ENCODE results near the gene DHRS4. TPM values are rescaled to one million over a fixed set of nuclear protein-coding genes. Genes with fewer than 3 reads are reported as not detected.

DHRS4 gene
- polyA plus RNA-seq, 3 donors = 40.4 to 68.1 (median 63.2) TPM

DNA sequence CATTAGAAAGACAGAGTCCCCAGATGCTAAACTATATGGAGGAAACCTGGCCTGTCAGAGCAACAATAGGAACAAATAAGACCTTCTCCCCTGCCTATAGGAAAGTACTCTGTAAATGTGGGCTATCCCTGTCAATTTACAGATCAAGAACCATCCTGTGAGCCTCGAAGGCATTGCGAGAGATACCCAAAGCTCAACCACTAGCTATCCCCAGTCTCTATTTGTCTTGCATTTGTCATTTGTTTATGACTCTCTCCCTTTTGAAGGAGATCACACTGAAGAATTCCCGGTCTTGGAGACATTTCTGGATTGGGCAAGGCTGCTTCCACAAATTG, 42.7 kb upstream of the DHRS4 start:
- Histone ChIP-seq H3K27ac (ENCODE audit: low read depth in 1 of 2, low read length in 2 of 2) (no peak overlapping the region), H2AFZ (ENCODE audit: insufficient read depth, low read depth, low read length, poor library complexity, severe bottlenecking) (no peak overlapping the region), H4K20me1 (ENCODE audit: insufficient read depth, low read length) (no peaks in the 10 kb centered on the region), H3K36me3 (replicated peaks in 1 of 2; ENCODE audit: control insufficient read depth in 1 of 2, insufficient read depth in 2 of 2, low read length in 2 of 2) (no peaks in the 10 kb centered on the region), H3K4me1 (ENCODE audit: control insufficient read depth in 1 of 2, insufficient read depth in 2 of 2, low read length in 2 of 2) (no peaks in the 10 kb centered on the region), H3K27me3 (ENCODE audit: control insufficient read depth in 2 of 2, insufficient read depth in 2 of 2, low read length in 2 of 2) (no peaks in the 10 kb centered on the region), H3K9me3 (replicated peaks in 1 of 2; ENCODE audit: control insufficient read depth in 1 of 2, insufficient read depth in 1 of 2, low read length in 2 of 2) (no peaks in the 10 kb centered on the region), H3K79me2 (ENCODE audit: insufficient read depth, low read length) (no peaks in the 10 kb centered on the region), H3K4me2 (replicated peaks; ENCODE audit: extremely low read depth, low read length, poor library complexity, severe bottlenecking) (no peak overlapping the region), H3K9ac (ENCODE audit: insufficient read depth, low read length, poor library complexity, severe bottlenecking) (no peak overlapping the region), H3K4me3 (replicated peaks in 1 of 3; ENCODE audit: low read depth in 2 of 3, low read length in 3 of 3) (no peak overlapping the region)
- Mint-ChIP-seq H3K36me3 (no peaks in the 10 kb centered on the region), H3K27me3 (ENCODE audit: low read depth in 3 of 3) (peaks cover 0 to 9% (median 3%) of the 10 kb centered on the region in 3 donors), H3K4me3 (no peak overlapping the region), H3K4me1 (peaks cover 7% of the 10 kb centered on the region), H3K9me3 (peaks cover 0 to 2% (median 0%) of the 10 kb centered on the region in 7 donors), H3K27ac (no peak overlapping the region)
- DNase-seq = no peak
- TF ChIP-seq, protein P1, sequence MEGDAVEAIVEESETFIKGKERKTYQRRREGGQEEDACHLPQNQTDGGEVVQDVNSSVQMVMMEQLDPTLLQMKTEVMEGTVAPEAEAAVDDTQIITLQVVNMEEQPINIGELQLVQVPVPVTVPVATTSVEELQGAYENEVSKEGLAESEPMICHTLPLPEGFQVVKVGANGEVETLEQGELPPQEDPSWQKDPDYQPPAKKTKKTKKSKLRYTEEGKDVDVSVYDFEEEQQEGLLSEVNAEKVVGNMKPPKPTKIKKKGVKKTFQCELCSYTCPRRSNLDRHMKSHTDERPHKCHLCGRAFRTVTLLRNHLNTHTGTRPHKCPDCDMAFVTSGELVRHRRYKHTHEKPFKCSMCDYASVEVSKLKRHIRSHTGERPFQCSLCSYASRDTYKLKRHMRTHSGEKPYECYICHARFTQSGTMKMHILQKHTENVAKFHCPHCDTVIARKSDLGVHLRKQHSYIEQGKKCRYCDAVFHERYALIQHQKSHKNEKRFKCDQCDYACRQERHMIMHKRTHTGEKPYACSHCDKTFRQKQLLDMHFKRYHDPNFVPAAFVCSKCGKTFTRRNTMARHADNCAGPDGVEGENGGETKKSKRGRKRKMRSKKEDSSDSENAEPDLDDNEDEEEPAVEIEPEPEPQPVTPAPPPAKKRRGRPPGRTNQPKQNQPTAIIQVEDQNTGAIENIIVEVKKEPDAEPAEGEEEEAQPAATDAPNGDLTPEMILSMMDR (IDR thresholded peaks at IDR 0.05) = peak; percentile 53
- WGBS (ENCODE audit: insufficient coverage) = 86% methylated on average over 3 of the region's 3 CpGs
- intact Hi-C loops (cut with micrococcal nuclease) = loop anchor here (5.0 kb wide), 3 partner anchors 184 to 324 kb away; no protein-coding TSS in a partner anchor

DNA sequence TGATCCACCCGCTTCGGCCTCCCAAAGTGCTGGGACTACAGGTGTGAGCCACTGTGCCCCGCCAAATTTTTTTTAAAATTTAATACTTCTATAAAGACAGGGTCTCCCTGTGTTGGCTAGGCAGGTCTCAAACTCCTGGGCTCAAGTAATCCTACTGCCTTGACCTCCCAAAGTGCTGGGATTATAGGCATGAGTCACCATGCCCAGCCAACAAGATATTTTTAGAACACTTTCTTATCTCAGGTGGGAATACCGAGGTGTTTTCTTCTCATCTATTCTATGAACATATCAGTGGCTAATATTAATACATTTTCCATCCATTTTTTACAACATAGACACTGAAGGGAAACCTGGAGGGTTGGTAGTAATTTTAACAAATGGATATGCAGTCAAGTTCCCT, 38.0 kb upstream of the DHRS4 start:
- Histone ChIP-seq H3K4me3 (replicated peaks in 1 of 3; ENCODE audit: low read depth in 2 of 3, low read length in 3 of 3) (no peak overlapping the region), H3K36me3 (replicated peaks in 1 of 2; ENCODE audit: control insufficient read depth in 1 of 2, insufficient read depth in 2 of 2, low read length in 2 of 2) (no peaks in the 10 kb centered on the region), H2AFZ (ENCODE audit: insufficient read depth, low read depth, low read length, poor library complexity, severe bottlenecking) (no peak overlapping the region), H3K27me3 (ENCODE audit: control insufficient read depth in 2 of 2, insufficient read depth in 2 of 2, low read length in 2 of 2) (no peaks in the 10 kb centered on the region), H3K79me2 (ENCODE audit: insufficient read depth, low read length) (no peaks in the 10 kb centered on the region), H3K4me2 (replicated peaks; ENCODE audit: extremely low read depth, low read length, poor library complexity, severe bottlenecking) (no peak overlapping the region), H3K9me3 (replicated peaks in 1 of 2; ENCODE audit: control insufficient read depth in 1 of 2, insufficient read depth in 1 of 2, low read length in 2 of 2) (peaks cover 12% of the 10 kb centered on the region in 2 donors), H3K9ac (ENCODE audit: insufficient read depth, low read length, poor library complexity, severe bottlenecking) (no peak overlapping the region), H3K4me1 (ENCODE audit: control insufficient read depth in 1 of 2, insufficient read depth in 2 of 2, low read length in 2 of 2) (no peaks in the 10 kb centered on the region), H4K20me1 (ENCODE audit: insufficient read depth, low read length) (no peaks in the 10 kb centered on the region), H3K27ac (ENCODE audit: low read depth in 1 of 2, low read length in 2 of 2) (no peak overlapping the region)
- H3K27ac Mint-ChIP-seq = no peak overlapping the region
- intact Hi-C loops (cut with micrococcal nuclease) = no loop called here
- peaks cover 0 to 3% (median 3%) of the 10 kb centered on the region in 3 donors for H3K27me3 Mint-ChIP-seq (ENCODE audit: low read depth in 3 of 3)
- no peak for DNase-seq
- peaks cover 0 to 16% (median 8%) of the 10 kb centered on the region in 7 donors for H3K9me3 Mint-ChIP-seq
- no CpG with 5 or more reads among the region's 4 CpGs for WGBS (ENCODE audit: insufficient coverage)
- TF ChIP-seq, protein P1 (IDR thresholded peaks at IDR 0.05) = no peak
- H3K4me1 Mint-ChIP-seq = peaks cover 4% of the 10 kb centered on the region
- H3K4me3 Mint-ChIP-seq = no peak overlapping the region
- no peaks in the 10 kb centered on the region for H3K36me3 Mint-ChIP-seq
